Astrocyte (in vitro differentiated cells and primary cell): ENCODE measurements around the gene TMEM120B. TPM values are rescaled to one million over a fixed set of nuclear protein-coding genes. Genes with fewer than 3 reads are reported as not detected.
"Not testable (repeated sequence)": the region's sequence is repeated elsewhere in the genome, so short reads cannot be mapped to it uniquely, and the experiment has no call there.

ENCODE experiments used
- DNase-seq: peaks from one replicate; pipeline ENCODE4 v3.0.0-alpha.2; 2010; ENCODE audit warnings: low read depth
- FAIRE-seq: peaks from 2 replicates; lab custom pipeline; 2011; peaks lifted over from hg19 to GRCh38; lab: Jason Lieb, UNC
- H2AFZ ChIP-seq: 2 replicates; pipeline ENCODE4 v1.6.0; 2012; ENCODE audit warnings: low read depth, low read length, inconsistent platforms
- H3K27ac ChIP-seq: 2 replicates; pipeline ENCODE4 v1.5.1; 2011; ENCODE audit warnings: low read depth, low read length, inconsistent platforms
- H3K27me3 ChIP-seq: 2 replicates; pipeline ENCODE4 v1.6.0; 2011; ENCODE audit warnings: low read length, inconsistent platforms; ENCODE audit not compliant: insufficient read depth
- H3K36me3 ChIP-seq: 2 replicates; pipeline ENCODE4 v1.5.1; 2011; ENCODE audit warnings: low read length, inconsistent platforms; ENCODE audit not compliant: insufficient read depth
- H3K4me1 ChIP-seq: 2 replicates; pipeline ENCODE4 v1.5.1; 2011; ENCODE audit warnings: low read length, inconsistent platforms; ENCODE audit not compliant: insufficient read depth
- H3K4me2 ChIP-seq: 2 replicates; pipeline ENCODE4 v1.6.0; 2012; ENCODE audit warnings: low read length, inconsistent platforms
- H3K4me3 ChIP-seq: 2 replicates; pipeline ENCODE4 v1.5.1; 2011; ENCODE audit warnings: low read depth, mild to moderate bottlenecking, low read length, inconsistent platforms; ENCODE audit not compliant: insufficient read depth
- H3K79me2 ChIP-seq: 2 replicates; pipeline ENCODE4 v1.6.0; 2012; ENCODE audit warnings: mild to moderate bottlenecking, low read length, inconsistent platforms; ENCODE audit not compliant: insufficient read depth
- H3K9ac ChIP-seq: 2 replicates; pipeline ENCODE4 v1.6.0; 2012; ENCODE audit warnings: mild to moderate bottlenecking, low read length, inconsistent platforms
- H3K9me3 ChIP-seq: 2 replicates; pipeline ENCODE4 v1.5.1; 2012; ENCODE audit warnings: low read depth, mild to moderate bottlenecking, low read length, inconsistent platforms; ENCODE audit not compliant: insufficient read depth
- H4K20me1 ChIP-seq: 2 replicates; pipeline ENCODE4 v1.6.0; 2012; ENCODE audit warnings: low read length, inconsistent platforms; ENCODE audit not compliant: insufficient read depth
- H3K27ac Mint-ChIP-seq: one replicate; pipeline ENCODE4 v1.8.0; 2021; ENCODE audit warnings: mild to moderate bottlenecking, mixed read lengths; ENCODE audit not compliant: unreplicated experiment
- H3K27me3 Mint-ChIP-seq: one replicate; pipeline ENCODE4 v1.8.0; 2021; ENCODE audit warnings: low read depth, mixed read lengths; ENCODE audit not compliant: unreplicated experiment
- H3K36me3 Mint-ChIP-seq: one replicate; pipeline ENCODE4 v1.8.0; 2021; ENCODE audit warnings: low read depth, mixed read lengths; ENCODE audit not compliant: unreplicated experiment
- H3K4me1 Mint-ChIP-seq: one replicate; pipeline ENCODE4 v1.8.0; 2021; ENCODE audit warnings: low read depth, mixed read lengths; ENCODE audit not compliant: unreplicated experiment
- H3K4me3 Mint-ChIP-seq: one replicate; pipeline ENCODE4 v1.8.0; 2021; ENCODE audit warnings: mild to moderate bottlenecking, moderate library complexity, mixed read lengths; ENCODE audit not compliant: unreplicated experiment
- H3K9me3 Mint-ChIP-seq: one replicate; pipeline ENCODE4 v1.8.0; 2021; ENCODE audit warnings: mild to moderate bottlenecking, mixed read lengths; ENCODE audit not compliant: unreplicated experiment
- CTCF ChIP-seq: IDR thresholded peaks from 2 replicates; pipeline ENCODE4 v1.5.1; 2011; ENCODE audit warnings: low read depth, mild to moderate bottlenecking, inconsistent platforms, low read length, moderate library complexity; ENCODE audit not compliant: insufficient read depth
- EZH2 ChIP-seq: IDR thresholded peaks from 2 replicates; pipeline ENCODE4 v1.6.1; 2012; ENCODE audit warnings: mild to moderate bottlenecking, low read length, inconsistent platforms; ENCODE audit not compliant: insufficient read depth
- total RNA-seq: library from RNA; stranded (reverse); gene quantifications from 2 replicates; pipeline ENCODE4 v1.2.1, GENCODE V29; 2021

Gene TMEM120B
- total RNA-seq, 1 donor from 2014 or later = 36.0 TPM

- Histone ChIP-seq H3K79me2 (no peaks in the 10 kb centered on the region), H3K9ac (no peak overlapping the region), H3K4me2 (no peak overlapping the region), H3K27ac (no peak overlapping the region), H2AFZ (no peak overlapping the region), H3K9me3 (no peaks in the 10 kb centered on the region), H3K36me3 (peaks cover 9% of the 10 kb centered on the region), H3K4me3 (no peak overlapping the region), H3K4me1 (peaks cover 12% of the 10 kb centered on the region), H4K20me1 (no peaks in the 10 kb centered on the region), H3K27me3 (no peaks in the 10 kb centered on the region)
- H3K27ac Mint-ChIP-seq = no peak overlapping the region
- no peaks in the 10 kb centered on the region for H3K27me3 Mint-ChIP-seq
- FAIRE-seq (no peak), DNase-seq (no peak)
- TF ChIP-seq CTCF (no peak), EZH2 (no peak)
- peaks cover 27% of the 10 kb centered on the region for H3K36me3 Mint-ChIP-seq
- peaks cover 10% of the 10 kb centered on the region for H3K4me1 Mint-ChIP-seq
- no peak overlapping the region for H3K4me3 Mint-ChIP-seq
- H3K9me3 Mint-ChIP-seq = no peaks in the 10 kb centered on the region
Measured at GRCh38 chr12:121753844-121754264, 41.3 kb downstream of the TMEM120B start.

GRCh38 chr12:121754836-121755235 is 42.3 kb downstream of the TMEM120B start:
- Mint-ChIP-seq H3K4me1 (peaks cover 4% of the 10 kb centered on the region), H3K36me3 (peaks cover 31% of the 10 kb centered on the region), H3K9me3 (no peaks in the 10 kb centered on the region), H3K27me3 (no peaks in the 10 kb centered on the region), H3K4me3 (no peak overlapping the region), H3K27ac (no peak overlapping the region)
- Histone ChIP-seq H2AFZ (no peak overlapping the region), H3K27ac (no peak overlapping the region), H3K4me2 (no peak overlapping the region), H3K27me3 (no peaks in the 10 kb centered on the region), H3K79me2 (no peaks in the 10 kb centered on the region), H3K36me3 (peaks cover 8% of the 10 kb centered on the region), H3K4me3 (no peak overlapping the region), H3K4me1 (peaks cover 7% of the 10 kb centered on the region), H3K9me3 (no peaks in the 10 kb centered on the region), H3K9ac (no peak overlapping the region), H4K20me1 (no peaks in the 10 kb centered on the region)
- TF ChIP-seq EZH2 (no peak), CTCF (no peak)
- no peak for DNase-seq
- FAIRE-seq = no peak

GRCh38 chr12:121755591-121755990 is 43.0 kb downstream of the TMEM120B start:
- H3K27me3 ChIP-seq = no peaks in the 10 kb centered on the region
- H3K4me2 ChIP-seq = no peak overlapping the region
- DNase-seq (no peak), FAIRE-seq (no peak)
- Mint-ChIP-seq H3K27ac (no peak overlapping the region), H3K9me3 (no peaks in the 10 kb centered on the region), H3K27me3 (no peaks in the 10 kb centered on the region), H3K4me3 (no peak overlapping the region), H3K4me1 (peaks cover 4% of the 10 kb centered on the region), H3K36me3 (peaks cover 33% of the 10 kb centered on the region)
- peaks cover 7% of the 10 kb centered on the region for H3K4me1 ChIP-seq
- H3K36me3 ChIP-seq = peaks cover 4% of the 10 kb centered on the region
- no peaks in the 10 kb centered on the region for H4K20me1 ChIP-seq
- no peak overlapping the region for H3K4me3 ChIP-seq
- H2AFZ ChIP-seq = no peak overlapping the region
- H3K9ac ChIP-seq = no peak overlapping the region
- TF ChIP-seq EZH2 = no peak
- no peak for TF ChIP-seq CTCF
- H3K79me2 ChIP-seq = no peaks in the 10 kb centered on the region
- no peak overlapping the region for H3K27ac ChIP-seq
- no peaks in the 10 kb centered on the region for H3K9me3 ChIP-seq

- peaks cover 18% of the 10 kb centered on the region for H3K4me1 Mint-ChIP-seq
- not testable (repeated sequence) for H3K27me3 Mint-ChIP-seq, H3K4me3 Mint-ChIP-seq, H2AFZ ChIP-seq, FAIRE-seq, H3K4me2 ChIP-seq, H3K27ac Mint-ChIP-seq, H3K9me3 ChIP-seq, H3K9ac ChIP-seq, H3K27me3 ChIP-seq, H3K79me2 ChIP-seq, H3K4me3 ChIP-seq, H3K9me3 Mint-ChIP-seq, H3K36me3 ChIP-seq, H4K20me1 ChIP-seq, DNase-seq, H3K27ac ChIP-seq
- H3K4me1 ChIP-seq = peaks cover 12% of the 10 kb centered on the region
- H3K36me3 Mint-ChIP-seq = peaks cover 30% of the 10 kb centered on the region
Measured at GRCh38 chr12:121758536-121758935, 46.0 kb downstream of the TMEM120B start.
